SIG-M5 (cell line): ENCODE measurements around the gene VIPR2.
"Not testable (repeated sequence)": the region's sequence is repeated elsewhere in the genome, so short reads cannot be mapped to it uniquely, and the experiment has no call there.

Source experiments
- DNase-seq: peaks from one replicate; lab custom pipeline; 2025; lab: John Stamatoyannopoulos, UW

Gene VIPR2

GRCh38 chr7:159139202-159139601 is 5.5 kb downstream of the VIPR2 start:
- DNase-seq = no peak

- no peak for DNase-seq
Measured at GRCh38 chr7:159138508-159138907, 6.2 kb downstream of the VIPR2 start.

GRCh38 chr7:159137906-159138305 is 6.8 kb downstream of the VIPR2 start:
- DNase-seq = no peak

- DNase-seq = no peak
Measured at GRCh38 chr7:159136846-159137245, 7.8 kb downstream of the VIPR2 start.

GRCh38 chr7:159136442-159136841 is 8.2 kb downstream of the VIPR2 start:
- no peak for DNase-seq

- no peak for DNase-seq
Measured at GRCh38 chr7:159136013-159136412, 8.7 kb downstream of the VIPR2 start.

- not testable (repeated sequence) for DNase-seq
Measured at GRCh38 chr7:159132670-159133443, 11.8 kb downstream of the VIPR2 start.

- no peak for DNase-seq
Measured at GRCh38 chr7:159130820-159131219, 13.8 kb downstream of the VIPR2 start.

GRCh38 chr7:159130199-159130775 is 14.4 kb downstream of the VIPR2 start:
- no peak for DNase-seq

- no peak for DNase-seq
Measured at GRCh38 chr7:159128767-159129166, 15.9 kb downstream of the VIPR2 start.

- DNase-seq = no peak
Measured at GRCh38 chr7:159127691-159128642, 16.7 kb downstream of the VIPR2 start.

- no peak for DNase-seq
Measured at GRCh38 chr7:159126311-159127260, 18.1 kb downstream of the VIPR2 start.

- no peak for DNase-seq
Measured at GRCh38 chr7:159125955-159126270, 18.8 kb downstream of the VIPR2 start.

- DNase-seq = no peak
Measured at GRCh38 chr7:159125104-159125954, 19.3 kb downstream of the VIPR2 start.

- DNase-seq = not testable (repeated sequence)
Measured at GRCh38 chr7:159123793-159124192, 20.9 kb downstream of the VIPR2 start.

GRCh38 chr7:159123294-159123693 is 21.4 kb downstream of the VIPR2 start:
- not testable (repeated sequence) for DNase-seq

- no peak for DNase-seq
Measured at GRCh38 chr7:159122276-159122675, 22.4 kb downstream of the VIPR2 start.

GRCh38 chr7:159121476-159121875 is 23.2 kb downstream of the VIPR2 start:
- DNase-seq = no peak

GRCh38 chr7:159121068-159121467 is 23.6 kb downstream of the VIPR2 start:
- no peak for DNase-seq

- DNase-seq = no peak
Measured at GRCh38 chr7:159120540-159120919, 24.1 kb downstream of the VIPR2 start.
